Ovary (tissue), 3 donors: ENCODE data around the gene TSPOAP1.

Experiments used
- CTCF ChIP-seq, 3 donors: fragments of 450-650 bp in 2 of 3; fragments of 200-600 bp in 1 of 3; IDR thresholded peaks; one replicate each; pipeline versions ENCODE4 v1.5.1 to v1.8.0; 2016 to 2022; ENCODE audit warnings: antibody characterized with exemption in 3 of 3, mild to moderate bottlenecking in 1 of 3
- POLR2A ChIP-seq: fragments of 450-650 bp; IDR thresholded peaks from one replicate; pipeline ENCODE4 v1.6.1; 2017; ENCODE audit warnings: antibody characterized with exemption, mild to moderate bottlenecking, moderate library complexity
- donor health status: DM: no; HTN: no; CAD: no.

- TF ChIP-seq CTCF (IDR thresholded peaks at IDR 0.05) (no peak), POLR2A (no peak)
Measured at GRCh38 chr17:58334256-58334655, 5.7 kb upstream of the TSPOAP1 start.
